Measurements from ENCODE around the gene FAM204A.

DNA sequence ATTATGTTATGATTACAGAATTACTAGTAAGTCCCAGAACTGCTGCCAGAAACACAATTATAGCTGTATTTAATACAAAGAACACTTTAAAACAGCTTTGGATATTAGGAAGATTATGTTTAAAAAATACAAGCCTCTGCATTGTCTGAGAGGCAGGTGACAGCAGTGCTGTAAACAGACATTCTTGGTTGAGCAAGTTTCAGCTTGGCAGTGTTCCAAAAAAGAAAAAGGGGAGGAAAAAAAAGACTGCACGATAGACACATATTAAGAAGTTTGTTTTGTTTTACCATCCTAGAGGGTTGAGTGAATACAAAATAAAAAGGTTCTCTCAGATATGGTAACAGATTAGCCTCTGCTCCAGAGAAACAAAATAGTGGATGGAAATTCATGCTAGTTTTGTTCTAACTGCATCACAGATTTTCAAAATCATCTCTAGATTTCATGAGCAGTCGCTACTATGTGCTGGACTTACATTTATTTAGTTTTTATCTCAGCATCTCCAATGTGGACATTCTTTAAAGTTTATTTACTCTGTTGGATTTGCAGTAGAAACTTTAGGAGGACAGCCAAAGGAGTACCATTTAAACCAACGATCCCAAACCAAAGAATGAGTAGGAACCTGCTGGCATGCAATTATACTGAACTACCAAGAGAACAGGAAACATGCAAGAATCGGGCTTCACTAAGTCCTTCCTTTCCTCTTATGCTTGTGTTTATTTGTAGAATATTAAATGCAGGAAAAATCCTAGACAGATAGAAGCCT is 9.0 kb downstream of the FAM204A start:
- TF ChIP-seq, protein P1, sequence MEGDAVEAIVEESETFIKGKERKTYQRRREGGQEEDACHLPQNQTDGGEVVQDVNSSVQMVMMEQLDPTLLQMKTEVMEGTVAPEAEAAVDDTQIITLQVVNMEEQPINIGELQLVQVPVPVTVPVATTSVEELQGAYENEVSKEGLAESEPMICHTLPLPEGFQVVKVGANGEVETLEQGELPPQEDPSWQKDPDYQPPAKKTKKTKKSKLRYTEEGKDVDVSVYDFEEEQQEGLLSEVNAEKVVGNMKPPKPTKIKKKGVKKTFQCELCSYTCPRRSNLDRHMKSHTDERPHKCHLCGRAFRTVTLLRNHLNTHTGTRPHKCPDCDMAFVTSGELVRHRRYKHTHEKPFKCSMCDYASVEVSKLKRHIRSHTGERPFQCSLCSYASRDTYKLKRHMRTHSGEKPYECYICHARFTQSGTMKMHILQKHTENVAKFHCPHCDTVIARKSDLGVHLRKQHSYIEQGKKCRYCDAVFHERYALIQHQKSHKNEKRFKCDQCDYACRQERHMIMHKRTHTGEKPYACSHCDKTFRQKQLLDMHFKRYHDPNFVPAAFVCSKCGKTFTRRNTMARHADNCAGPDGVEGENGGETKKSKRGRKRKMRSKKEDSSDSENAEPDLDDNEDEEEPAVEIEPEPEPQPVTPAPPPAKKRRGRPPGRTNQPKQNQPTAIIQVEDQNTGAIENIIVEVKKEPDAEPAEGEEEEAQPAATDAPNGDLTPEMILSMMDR (IDR thresholded peaks at IDR 0.05), result no peak
- no peak for TF ChIP-seq POLR2A (IDR thresholded peaks at IDR 0.05)

All from uterus (tissue), 2 donors.